ENCODE results near the gene SAPCD1. TPM values are rescaled to one million over a fixed set of nuclear protein-coding genes. Genes with fewer than 3 reads are reported as not detected.
A peak's percentile ranks its signal among the peaks of the same experiment; 100 is the strongest.
"Not testable (repeated sequence)": the region's sequence is repeated elsewhere in the genome, so short reads cannot be mapped to it uniquely, and the experiment has no call there.

Gene SAPCD1
- total RNA-seq, 1 donor from 2014 or later: 2.7 TPM

GRCh38 chr6:31799781-31800180 lies 37.3 kb downstream of the SAPCD1 start:
- DNase-seq (ENCODE audit: low spot score): no peak

DNA sequence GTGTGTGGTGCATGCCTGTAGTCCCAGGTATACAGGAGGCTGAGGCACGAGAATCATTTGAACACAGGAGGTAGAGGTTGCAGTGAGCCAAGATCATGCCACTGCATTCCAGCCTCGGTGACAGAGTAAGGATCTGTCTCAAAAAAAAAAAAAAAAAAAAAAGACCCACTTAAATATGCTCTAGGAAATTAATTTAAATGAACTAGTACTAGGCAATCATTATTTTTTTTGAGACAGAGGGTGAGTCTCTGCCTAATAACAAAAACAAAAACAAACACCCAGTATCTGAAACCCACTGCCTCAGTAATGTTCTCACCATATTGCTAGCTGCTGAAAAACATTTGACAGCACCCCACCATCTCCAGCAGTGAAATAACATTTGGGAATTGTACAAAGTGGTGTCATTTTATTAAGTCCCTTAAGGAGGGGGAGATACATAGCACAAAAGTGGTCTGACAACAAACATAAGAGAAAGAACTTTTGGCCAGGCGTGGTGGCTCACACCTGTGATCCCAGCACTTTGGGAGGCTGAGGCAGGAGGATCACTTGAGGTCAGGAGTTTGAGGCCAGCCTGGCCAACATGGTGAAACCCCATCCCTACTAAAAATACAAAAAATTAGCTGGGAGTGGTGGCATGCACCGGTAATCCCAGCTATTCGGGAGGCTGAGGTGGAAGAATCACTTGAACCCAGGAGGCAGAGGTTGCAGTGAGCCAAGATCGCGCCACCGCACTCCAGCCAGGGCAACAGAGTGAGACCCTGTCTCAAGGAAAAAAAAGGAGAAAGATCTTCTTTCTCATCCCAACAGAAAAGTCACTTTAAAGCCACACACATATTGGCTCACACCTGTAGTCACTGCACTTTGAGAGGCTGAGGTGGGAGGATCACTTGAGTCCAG lies 38.8 kb downstream of the SAPCD1 start:
- DNase-seq (ENCODE audit: low spot score): not testable (repeated sequence)

GRCh38 chr6:31805939-31806469 lies 43.5 kb downstream of the SAPCD1 start:
- DNase-seq (ENCODE audit: low spot score): no peak

- DNase-seq (ENCODE audit: low spot score): peak; percentile 98
These were observed 44.2 kb downstream of the SAPCD1 start, which contains the start of gene LSM2 for GRCh38 chr6:31806470-31807272. Gene LSM2 (minus strand): TSS chr6:31806966. CDS start chr6:31806757, 209 bp downstream.

DNA sequence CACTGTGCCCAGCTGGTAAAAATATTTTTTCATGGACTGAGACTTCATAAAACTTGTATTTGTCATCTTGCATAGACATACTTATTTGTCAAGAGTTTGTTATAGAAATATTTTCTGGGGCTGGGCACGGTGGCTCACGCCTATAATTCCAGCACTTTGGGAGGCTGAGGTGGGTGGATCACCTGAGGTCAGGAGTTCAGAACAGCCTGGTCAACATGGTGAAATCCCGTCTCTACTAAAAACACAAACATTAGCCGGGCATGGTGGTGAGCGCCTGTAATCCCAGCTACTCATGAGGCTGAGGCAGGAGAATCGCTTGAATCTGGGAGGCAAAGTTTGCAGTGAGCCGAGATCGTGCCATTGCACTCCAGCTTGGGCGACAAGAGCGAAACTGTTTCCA lies 46.1 kb downstream of the SAPCD1 start:
- DNase-seq (ENCODE audit: low spot score): not testable (repeated sequence)

DNA sequence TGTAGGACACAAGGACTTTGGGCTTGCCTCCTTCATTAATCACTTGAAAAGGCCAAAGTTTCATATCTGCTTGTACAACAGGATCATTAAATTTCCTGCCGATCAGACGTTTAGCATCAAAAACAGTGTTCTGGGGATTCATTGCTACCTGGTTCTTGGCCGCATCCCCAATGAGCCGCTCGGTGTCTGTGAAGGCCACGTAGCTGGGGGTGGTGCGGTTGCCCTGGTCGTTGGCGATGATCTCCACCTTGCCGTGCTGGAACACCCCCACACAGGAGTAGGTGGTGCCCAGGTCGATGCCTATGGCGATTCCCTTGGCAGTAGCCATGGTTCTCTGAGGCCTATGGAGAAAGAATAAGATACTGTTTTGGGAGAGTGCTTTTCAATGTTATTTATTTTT lies 49.2 kb downstream of the SAPCD1 start:
- DNase-seq (ENCODE audit: low spot score): no peak

- DNase-seq (ENCODE audit: low spot score): no peak
These were observed 51.0 kb downstream of the SAPCD1 start for GRCh38 chr6:31813465-31813849.

Other genes starting within 250 kb of the SAPCD1 start
- gene MCCD1, start 233.7 kb upstream of the SAPCD1 start, total RNA-seq: not detected
- gene DDX39B, start 220.7 kb upstream of the SAPCD1 start, total RNA-seq: 246 TPM
- gene ATP6V1G2, start 216.0 kb upstream of the SAPCD1 start, total RNA-seq: 4.1 TPM
- 27.7 TPM for gene NFKBIL1, start 215.0 kb upstream of the SAPCD1 start, total RNA-seq
- 1.9 TPM for gene LTA, start 190.4 kb upstream of the SAPCD1 start, total RNA-seq
- gene TNF, start 187.1 kb upstream of the SAPCD1 start, total RNA-seq: 6.6 TPM
- 4.9 TPM for gene LTB, start 180.2 kb upstream of the SAPCD1 start, total RNA-seq
- 18.4 TPM for gene LST1, start 176.4 kb upstream of the SAPCD1 start, total RNA-seq
- gene NCR3, start 169.7 kb upstream of the SAPCD1 start, total RNA-seq: not detected
- gene AIF1, start 147.4 kb upstream of the SAPCD1 start, total RNA-seq: 26.8 TPM
- 162 TPM for gene PRRC2A, start 141.9 kb upstream of the SAPCD1 start, total RNA-seq
- gene BAG6, start 110.0 kb upstream of the SAPCD1 start, total RNA-seq: 288 TPM
- 2.2 TPM for gene APOM, start 106.8 kb upstream of the SAPCD1 start, total RNA-seq
- 30.5 TPM for gene C6orf47, start 101.9 kb upstream of the SAPCD1 start, total RNA-seq
- 18.7 TPM for gene GPANK1, start 97.7 kb upstream of the SAPCD1 start, total RNA-seq
- gene CSNK2B, start 96.6 kb upstream of the SAPCD1 start, total RNA-seq: 108 TPM
- 8.1 TPM for gene LY6G5B, start 92.7 kb upstream of the SAPCD1 start, total RNA-seq
- gene LY6G5C, start 81.6 kb upstream of the SAPCD1 start, total RNA-seq: 5.2 TPM
- gene ABHD16A, start 59.3 kb upstream of the SAPCD1 start, total RNA-seq: 103 TPM
- gene LY6G6F, start 55.8 kb upstream of the SAPCD1 start, total RNA-seq: not detected
- not detected for gene LY6G6D, start 47.3 kb upstream of the SAPCD1 start, total RNA-seq
- gene LY6G6C, start 40.9 kb upstream of the SAPCD1 start, total RNA-seq: not detected
- 0.37 TPM for gene MPIG6B, start 39.3 kb upstream of the SAPCD1 start, total RNA-seq
- gene DDAH2, start 33.4 kb upstream of the SAPCD1 start, total RNA-seq: 130 TPM
- gene CLIC1, start 26.1 kb upstream of the SAPCD1 start, total RNA-seq: 394 TPM
- gene MSH5, start 22.7 kb upstream of the SAPCD1 start, total RNA-seq: 19.7 TPM
- 18.5 TPM for gene VWA7, start 14.7 kb downstream of the SAPCD1 start, total RNA-seq
- 49.7 TPM for gene VARS1, start 33.1 kb downstream of the SAPCD1 start, total RNA-seq
- 32.5 TPM for gene LSM2, start 44.3 kb downstream of the SAPCD1 start, total RNA-seq
- 2.8 TPM for gene HSPA1L, start 52.6 kb downstream of the SAPCD1 start, total RNA-seq
- gene HSPA1A, start 52.9 kb downstream of the SAPCD1 start, total RNA-seq: 347 TPM
- gene HSPA1B, start 65.1 kb downstream of the SAPCD1 start, total RNA-seq: 277 TPM
- gene NEU1, start 100.2 kb downstream of the SAPCD1 start, total RNA-seq: 91.2 TPM
- gene SLC44A4, start 116.3 kb downstream of the SAPCD1 start, total RNA-seq: 457 TPM
- gene EHMT2, start 135.0 kb downstream of the SAPCD1 start, total RNA-seq: 63.4 TPM
- gene ZBTB12, start 139.4 kb downstream of the SAPCD1 start, total RNA-seq: 11.8 TPM
- gene C2, start 165.1 kb downstream of the SAPCD1 start, total RNA-seq: 14.8 TPM
- 476 TPM for gene CFB, start 183.4 kb downstream of the SAPCD1 start, total RNA-seq
- 52.1 TPM for gene NELFE, start 196.3 kb downstream of the SAPCD1 start, total RNA-seq
- gene SKIC2, start 196.5 kb downstream of the SAPCD1 start, total RNA-seq: 81.3 TPM
- gene DXO, start 209.5 kb downstream of the SAPCD1 start, total RNA-seq: 27.6 TPM
- 179 TPM for gene C4A, start 219.4 kb downstream of the SAPCD1 start, total RNA-seq

All from mucosa of gallbladder (tissue), 1 donor.